ENCODE measurements around the gene MEIS1. TPM values are rescaled to one million over a fixed set of nuclear protein-coding genes. Genes with fewer than 3 reads are reported as not detected.

MEIS1 gene
- total RNA-seq, 1 experiment from 2014 or later, result 89.4 TPM

DNA sequence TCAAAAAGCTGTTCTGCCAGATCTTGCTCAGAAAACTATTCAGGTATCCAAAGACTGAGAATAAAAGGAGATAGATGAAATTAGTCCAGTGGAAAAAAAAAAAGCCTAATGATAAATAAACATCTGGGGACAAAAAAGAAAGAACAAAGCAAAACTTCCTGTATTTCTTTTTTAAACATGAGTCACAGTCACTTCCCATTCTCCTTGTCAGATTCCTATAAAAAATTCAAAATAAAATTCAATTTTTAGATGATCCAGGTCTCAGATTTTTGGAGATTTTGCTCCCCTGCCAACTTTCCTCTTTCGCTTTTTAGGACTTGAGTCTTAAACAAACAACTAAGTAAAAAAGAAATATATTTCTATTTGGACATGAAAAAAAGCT is 127.4 kb downstream of the MEIS1 start:
- Histone ChIP-seq H3K27me3 (replicated peaks; ENCODE audit: insufficient read depth, low read depth, low read length, poor library complexity) (no peaks in the 10 kb centered on the region), H3K4me3 (ENCODE audit: low read depth, low read length, poor library complexity, severe bottlenecking) (no peak overlapping the region), H3K9me3 (ENCODE audit: low read depth, low read length, poor library complexity, severe bottlenecking) (no peaks in the 10 kb centered on the region), H3K36me3 (ENCODE audit: insufficient read depth, low read length, poor library complexity, severe bottlenecking) (peaks cover 30% of the 10 kb centered on the region), H3K4me1 (ENCODE audit: insufficient read depth, low read length, poor library complexity, severe bottlenecking) (peaks cover 58% of the 10 kb centered on the region), H3K27ac (ENCODE audit: low read depth, low read length, poor library complexity, severe bottlenecking) (peak overlapping the region; percentile 30)
- BruUV-seq (replicated peaks), result no TSS peak
- TF ChIP-seq EZH2 (IDR thresholded peaks at IDR 0.05; ENCODE audit: borderline replicate concordance, low read depth, low read length, poor library complexity, severe bottlenecking) (no peak), CTCF (conservative IDR thresholded peaks at IDR 0.05; ENCODE audit: low read depth, low read length) (no peak)
- intact Hi-C loops (cut with micrococcal nuclease; ENCODE audit: unreplicated experiment), result no loop called here
- no peak for DNase-seq (ENCODE audit: low spot score)
- ChIA-PET CTCF (no interaction called here), POLR2A (ENCODE audit: low non-redundant PET) (no interaction called here)

- Histone ChIP-seq H3K27me3 (replicated peaks; ENCODE audit: insufficient read depth, low read depth, low read length, poor library complexity) (no peaks in the 10 kb centered on the region), H3K27ac (ENCODE audit: low read depth, low read length, poor library complexity, severe bottlenecking) (no peak overlapping the region), H3K4me3 (ENCODE audit: low read depth, low read length, poor library complexity, severe bottlenecking) (no peak overlapping the region), H3K4me1 (ENCODE audit: insufficient read depth, low read length, poor library complexity, severe bottlenecking) (peaks cover 64% of the 10 kb centered on the region), H3K9me3 (ENCODE audit: low read depth, low read length, poor library complexity, severe bottlenecking) (no peaks in the 10 kb centered on the region), H3K36me3 (ENCODE audit: insufficient read depth, low read length, poor library complexity, severe bottlenecking) (peaks cover 29% of the 10 kb centered on the region)
- ChIA-PET POLR2A (ENCODE audit: low non-redundant PET) (no interaction called here), CTCF (no interaction called here)
- no peak for DNase-seq (ENCODE audit: low spot score)
- intact Hi-C loops (cut with micrococcal nuclease; ENCODE audit: unreplicated experiment), result no loop called here
- no TSS peak for BruUV-seq (replicated peaks)
- TF ChIP-seq CTCF (conservative IDR thresholded peaks at IDR 0.05; ENCODE audit: low read depth, low read length) (no peak), EZH2 (IDR thresholded peaks at IDR 0.05; ENCODE audit: borderline replicate concordance, low read depth, low read length, poor library complexity, severe bottlenecking) (no peak)
Measured at GRCh38 chr2:66563473-66563872, 128.5 kb downstream of the MEIS1 start.

GRCh38 chr2:66565291-66565690 is 130.4 kb downstream of the MEIS1 start:
- Histone ChIP-seq H3K9me3 (ENCODE audit: low read depth, low read length, poor library complexity, severe bottlenecking) (no peaks in the 10 kb centered on the region), H3K4me1 (ENCODE audit: insufficient read depth, low read length, poor library complexity, severe bottlenecking) (peaks cover 82% of the 10 kb centered on the region), H3K27ac (ENCODE audit: low read depth, low read length, poor library complexity, severe bottlenecking) (no peak overlapping the region), H3K4me3 (ENCODE audit: low read depth, low read length, poor library complexity, severe bottlenecking) (no peak overlapping the region), H3K36me3 (ENCODE audit: insufficient read depth, low read length, poor library complexity, severe bottlenecking) (peaks cover 25% of the 10 kb centered on the region), H3K27me3 (replicated peaks; ENCODE audit: insufficient read depth, low read depth, low read length, poor library complexity) (no peaks in the 10 kb centered on the region)
- ChIA-PET POLR2A (ENCODE audit: low non-redundant PET) (no interaction called here), CTCF (no interaction called here)
- intact Hi-C loops (cut with micrococcal nuclease; ENCODE audit: unreplicated experiment), result no loop called here
- TF ChIP-seq EZH2 (IDR thresholded peaks at IDR 0.05; ENCODE audit: borderline replicate concordance, low read depth, low read length, poor library complexity, severe bottlenecking) (no peak), CTCF (conservative IDR thresholded peaks at IDR 0.05; ENCODE audit: low read depth, low read length) (no peak)
- peak; percentile 45 for DNase-seq (ENCODE audit: low spot score)
- no TSS peak for BruUV-seq (replicated peaks)
